Cardiac fibroblast (primary cell): ENCODE results near the gene CENPQ.

Source experiments
- DNase-seq, 2 donors: peaks; one replicate each; pipeline versions ENCODE4 v3.0.0 to v3.0.0-alpha.2; 2010; ENCODE audit warnings: low read depth in 2 of 2
- H3K4me3 ChIP-seq, 2 donors: replicated peaks in 1 of 2; 1 replicate in 1 of 2; 2 replicates in 1 of 2; pipeline ENCODE4 v1.5.1; 2011; ENCODE audit warnings: low read depth in 2 of 2, low read length in 2 of 2, mild to moderate bottlenecking in 2 of 2, moderate library complexity in 1 of 2
- CTCF ChIP-seq: IDR thresholded peaks from one replicate; pipeline ENCODE4 v1.5.1; 2011; ENCODE audit warnings: low read depth, mild to moderate bottlenecking, low read length, inconsistent platforms

The CENPQ gene

GRCh38 chr6:49524541-49524940 is 61.4 kb downstream of the CENPQ start:
- TF ChIP-seq CTCF, result no peak
- no peak for DNase-seq
- H3K4me3 ChIP-seq, result no peak overlapping the region

GRCh38 chr6:49526598-49526997 is 63.4 kb downstream of the CENPQ start:
- TF ChIP-seq CTCF, result no peak
- DNase-seq, result no peak
- no peak overlapping the region for H3K4me3 ChIP-seq

GRCh38 chr6:49527320-49527719 is 64.2 kb downstream of the CENPQ start:
- no peak for DNase-seq
- TF ChIP-seq CTCF, result no peak
- H3K4me3 ChIP-seq, result no peak overlapping the region

- H3K4me3 ChIP-seq, result no peak overlapping the region
- no peak for TF ChIP-seq CTCF
- DNase-seq, result no peak
Measured at GRCh38 chr6:49528571-49528970, 65.4 kb downstream of the CENPQ start.

GRCh38 chr6:49530141-49530776 is 67.1 kb downstream of the CENPQ start:
- no peak for TF ChIP-seq CTCF
- H3K4me3 ChIP-seq, result no peak overlapping the region
- DNase-seq, result no peak

- peak overlapping the region in 1 of 2 donors; percentile 16 for H3K4me3 ChIP-seq
- peak; percentile 79 to 80 for DNase-seq
- TF ChIP-seq CTCF, result peak; percentile 71
Measured at GRCh38 chr6:49531774-49532569, 68.8 kb downstream of the CENPQ start.
